Body of pancreas (tissue), 4 donors: ENCODE measurements around the gene SH2D3C.

Source experiments
- POLR2A ChIP-seq, 3 donors: fragments of 450-650 bp; IDR thresholded peaks; one replicate each; pipeline ENCODE4 v1.6.1; 2016; ENCODE audit warnings: antibody characterized with exemption in 3 of 3, mild to moderate bottlenecking in 2 of 3
- TF ChIP-seq, protein P1 (sequence below), 7 experiments: fragments of 450-650 bp in 4 of 7; fragments of 200-600 bp in 3 of 7; sonication (generic) in 3 of 7; IDR thresholded peaks; one replicate each; pipeline ENCODE4 v1.5.1; 2016 to 2019; ENCODE audit warnings: antibody characterized with exemption in 7 of 7

DNA sequence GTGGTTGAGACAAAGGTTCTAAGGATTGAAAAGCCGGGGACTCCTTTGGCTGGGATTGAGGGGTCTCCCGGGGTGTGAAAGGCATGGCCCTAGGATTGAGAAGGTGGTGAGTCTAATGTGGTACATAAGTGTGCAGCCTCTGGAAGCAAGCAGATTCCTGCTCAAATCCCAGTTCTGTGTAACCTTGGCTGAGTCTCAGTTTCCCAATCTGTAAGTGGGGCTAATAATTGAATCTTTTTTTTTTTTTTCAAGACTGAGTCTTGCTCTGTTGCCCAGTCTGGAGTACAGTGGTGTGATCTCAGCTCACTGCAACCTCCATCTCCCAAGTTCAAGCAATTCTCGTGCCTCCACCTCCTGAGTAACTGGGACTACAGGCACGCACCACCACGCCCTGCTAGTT lies 5.9 kb downstream of the SH2D3C start:
- TF ChIP-seq POLR2A (IDR thresholded peaks at IDR 0.05), result no peak
- TF ChIP-seq, protein P1, sequence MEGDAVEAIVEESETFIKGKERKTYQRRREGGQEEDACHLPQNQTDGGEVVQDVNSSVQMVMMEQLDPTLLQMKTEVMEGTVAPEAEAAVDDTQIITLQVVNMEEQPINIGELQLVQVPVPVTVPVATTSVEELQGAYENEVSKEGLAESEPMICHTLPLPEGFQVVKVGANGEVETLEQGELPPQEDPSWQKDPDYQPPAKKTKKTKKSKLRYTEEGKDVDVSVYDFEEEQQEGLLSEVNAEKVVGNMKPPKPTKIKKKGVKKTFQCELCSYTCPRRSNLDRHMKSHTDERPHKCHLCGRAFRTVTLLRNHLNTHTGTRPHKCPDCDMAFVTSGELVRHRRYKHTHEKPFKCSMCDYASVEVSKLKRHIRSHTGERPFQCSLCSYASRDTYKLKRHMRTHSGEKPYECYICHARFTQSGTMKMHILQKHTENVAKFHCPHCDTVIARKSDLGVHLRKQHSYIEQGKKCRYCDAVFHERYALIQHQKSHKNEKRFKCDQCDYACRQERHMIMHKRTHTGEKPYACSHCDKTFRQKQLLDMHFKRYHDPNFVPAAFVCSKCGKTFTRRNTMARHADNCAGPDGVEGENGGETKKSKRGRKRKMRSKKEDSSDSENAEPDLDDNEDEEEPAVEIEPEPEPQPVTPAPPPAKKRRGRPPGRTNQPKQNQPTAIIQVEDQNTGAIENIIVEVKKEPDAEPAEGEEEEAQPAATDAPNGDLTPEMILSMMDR (IDR thresholded peaks at IDR 0.05), result no peak
